SK-N-SH (cell line): Measurements from ENCODE around the gene IFNAR1. TPM values are rescaled to one million over a fixed set of nuclear protein-coding genes. Genes with fewer than 3 reads are reported as not detected.

Source experiments
- CTCF ChIA-PET: fragments of 300-600, 350-600 bp; formaldehyde crosslinking; extraction: SDS; loops from one replicate; lab custom pipeline; 2021; lab: Yijun Ruan, JAX
- POLR2A ChIA-PET: fragments of 350-600 bp; sonication (Branson Sonifier 250); formaldehyde crosslinking; extraction: SDS; loops from one replicate; lab custom pipeline; 2020; ENCODE audit warnings: antibody characterized with exemption, inconsistent platforms; lab: Yijun Ruan, JAX
- DNase-seq: peaks from one replicate; pipeline ENCODE4 v3.0.0; 2012
- H2AFZ ChIP-seq: fragments of 200-600 bp; sonication (generic); 2 replicates; pipeline ENCODE4 v1.8.1; 2016; ENCODE audit warnings: antibody characterized with exemption, mild to moderate bottlenecking, low read depth
- H3F3A ChIP-seq: fragments of 200-600 bp; sonication (generic); replicated peaks from 2 replicates; pipeline ENCODE3; 2016; ENCODE audit warnings: antibody characterized with exemption, mild to moderate bottlenecking; ENCODE audit not compliant: insufficient read depth
- H3K27ac ChIP-seq, 2 experiments: fragments of 200-500 bp in 1 of 2; fragments of 200-600 bp in 1 of 2; sonication (Bioruptor generic) in 1 of 2; sonication (generic), shearing (Covaris generic) in 1 of 2; 2 replicates each; pipeline versions ENCODE4 v1.5.1 to v1.6.1; 2014 to 2016; ENCODE audit warnings: low read depth in 2 of 2, inconsistent platforms in 1 of 2, low read length in 1 of 2, mild to moderate bottlenecking in 1 of 2, mixed read lengths in 1 of 2
- H3K27me3 ChIP-seq: fragments of 200-600 bp; sonication (generic), shearing (Covaris generic); 2 replicates; pipeline ENCODE4 v1.6.1; 2016; ENCODE audit warnings: mixed run types; ENCODE audit not compliant: insufficient read depth
- H3K36me3 ChIP-seq, 2 experiments: fragments of 200-500 bp in 1 of 2; fragments of 200-600 bp in 1 of 2; sonication (Bioruptor generic) in 1 of 2; sonication (generic) in 1 of 2; replicated peaks in 1 of 2; 2 replicates each; pipeline versions ENCODE3 to v1.5.1; 2014 to 2016; ENCODE audit warnings: low read length in 1 of 2, mild to moderate bottlenecking in 1 of 2; ENCODE audit not compliant: insufficient read depth in 2 of 2, control insufficient read depth in 1 of 2
- H3K4me1 ChIP-seq, 2 experiments: fragments of 200-500 bp in 1 of 2; fragments of 200-600 bp in 1 of 2; sonication (Bioruptor generic) in 1 of 2; sonication (generic), shearing (Covaris generic) in 1 of 2; 2 replicates each; pipeline versions ENCODE4 v1.5.1 to v1.6.1; 2014 to 2016; ENCODE audit warnings: low read depth in 1 of 2, low read length in 1 of 2, mixed run types in 1 of 2; ENCODE audit not compliant: insufficient read depth in 2 of 2, control insufficient read depth in 1 of 2
- H3K4me2 ChIP-seq: fragments of 200-600 bp; sonication (generic), shearing (Covaris generic); 2 replicates; pipeline ENCODE4 v1.6.1; 2017; ENCODE audit warnings: mixed run types
- H3K4me3 ChIP-seq, 2 experiments: fragments of 200-500 bp in 1 of 2; fragments of 200-600 bp in 1 of 2; sonication (Bioruptor generic) in 1 of 2; sonication (generic), shearing (Covaris generic) in 1 of 2; 2 replicates each; pipeline versions ENCODE4 v1.5.1 to v1.8.1; 2014 to 2016; ENCODE audit warnings: low read depth in 2 of 2, inconsistent platforms in 1 of 2, low read length in 1 of 2, mild to moderate bottlenecking in 1 of 2, mixed read lengths in 1 of 2, moderate library complexity in 1 of 2
- H3K79me2 ChIP-seq: fragments of 200-600 bp; sonication (generic); 2 replicates; pipeline ENCODE4 v1.8.1; 2017; ENCODE audit warnings: mild to moderate bottlenecking; ENCODE audit not compliant: insufficient read depth
- H3K9ac ChIP-seq: fragments of 200-600 bp; sonication (generic); 2 replicates; pipeline ENCODE4 v1.6.1; 2017; ENCODE audit warnings: mixed run types
- H3K9me2 ChIP-seq: fragments of 200-600 bp; sonication (generic); 2 replicates; pipeline ENCODE4 v1.6.1; 2017; ENCODE audit warnings: mixed run types
- H3K9me3 ChIP-seq: fragments of 200-600 bp; sonication (generic); 2 replicates; pipeline ENCODE4 v1.6.1; 2017; ENCODE audit warnings: mixed run types, mild to moderate bottlenecking, moderate library complexity
- H4K20me1 ChIP-seq: fragments of 200-600 bp; sonication (generic); 2 replicates; pipeline ENCODE4 v1.6.1; 2017; ENCODE audit warnings: mild to moderate bottlenecking, mixed run types; ENCODE audit not compliant: insufficient read depth
- CHD2 ChIP-seq: fragments of 150-350 bp; IDR thresholded peaks from 2 replicates; pipeline ENCODE4 v1.6.1; 2018; ENCODE audit warnings: low read length; ENCODE audit not compliant: partially characterized antibody
- ELF1 ChIP-seq: IDR thresholded peaks from 2 replicates; pipeline ENCODE4 v1.4.0; 2012
- EP300 ChIP-seq, 2 experiments: IDR thresholded peaks; 2 replicates each; pipeline versions ENCODE4 v1.4.0 to v1.6.1; 2012; ENCODE audit warnings: borderline replicate concordance in 1 of 2, low read depth in 1 of 2, low read length in 1 of 2
- EZH2phosphoT487 ChIP-seq: fragments of 200-600 bp; sonication (generic); IDR thresholded peaks from 2 replicates; pipeline ENCODE4 v1.6.1; 2017; ENCODE audit warnings: low read depth, mixed run types, mild to moderate bottlenecking, antibody characterized with exemption, moderate library complexity, borderline replicate concordance
- FOXJ3 ChIP-seq: sonication (generic); formaldehyde crosslinking; IDR thresholded peaks from 2 replicates; pipeline ENCODE4 v1.5.1; 2020; ENCODE audit warnings: mild to moderate bottlenecking, missing genetic modification reagents
- GATA2 ChIP-seq: sonication (generic); formaldehyde crosslinking; IDR thresholded peaks from 2 replicates; pipeline ENCODE4 v1.5.0; 2020; ENCODE audit warnings: mild to moderate bottlenecking, missing genetic modification reagents
- POLR2AphosphoS5 ChIP-seq: IDR thresholded peaks from 2 replicates; pipeline ENCODE4 v1.6.1; 2012; ENCODE audit warnings: low read depth, low read length
- RAD21 ChIP-seq: IDR thresholded peaks from 2 replicates; pipeline ENCODE4 v1.6.1; 2012; ENCODE audit warnings: mild to moderate bottlenecking, low read length
- RXRA ChIP-seq: IDR thresholded peaks from 2 replicates; pipeline ENCODE4 v1.4.0; 2012; ENCODE audit warnings: low read depth, mild to moderate bottlenecking, borderline replicate concordance
- SIN3A ChIP-seq: IDR thresholded peaks from 2 replicates; pipeline ENCODE4 v1.6.1; 2012; ENCODE audit warnings: low read depth, mild to moderate bottlenecking, low read length, moderate library complexity, borderline replicate concordance
- TAF1 ChIP-seq: IDR thresholded peaks from 2 replicates; pipeline ENCODE4 v1.6.1; 2012; ENCODE audit warnings: low read depth, mild to moderate bottlenecking, low read length, moderate library complexity, borderline replicate concordance
- TEAD4 ChIP-seq: IDR thresholded peaks from 2 replicates; pipeline ENCODE4 v1.4.0; 2012; ENCODE audit warnings: mild to moderate bottlenecking, borderline replicate concordance; ENCODE audit not compliant: insufficient read depth
- YY1 ChIP-seq: IDR thresholded peaks from 2 replicates; pipeline ENCODE4 v1.4.0; 2012; ENCODE audit warnings: low read depth, mild to moderate bottlenecking
- WGBS: methylation state at CpG from one replicate; pipeline ENCODE4 v1.1.6; 2017; ENCODE audit warnings: low lambda C conversion rate; 5-methylcytosine and 5-hydroxymethylcytosine counted together
- polyA plus RNA-seq, 3 experiments: library from polyadenylated mRNA; depleted of rRNA; stranded (reverse); fragments of >200 nt; gene quantifications; 2 replicates each; pipeline ENCODE4 v1.2.3, GENCODE V29; 2012
- TF ChIP-seq, protein P1 (sequence below): IDR thresholded peaks from 2 replicates; pipeline ENCODE4 v1.4.0; 2012; ENCODE audit warnings: low read depth, borderline replicate concordance
- TF ChIP-seq, protein P2 (sequence below): IDR thresholded peaks from 2 replicates; pipeline ENCODE4 v1.4.0; 2012; ENCODE audit warnings: low read depth
- TF ChIP-seq, protein P3 (sequence below): IDR thresholded peaks from 2 replicates; pipeline ENCODE4 v1.4.0; 2012; ENCODE audit warnings: low read depth, borderline replicate concordance

IFNAR1 gene
- polyA plus RNA-seq, 1 of the 3 experiments (the other 2 are of a cell fraction), result 12.2 TPM

DNA sequence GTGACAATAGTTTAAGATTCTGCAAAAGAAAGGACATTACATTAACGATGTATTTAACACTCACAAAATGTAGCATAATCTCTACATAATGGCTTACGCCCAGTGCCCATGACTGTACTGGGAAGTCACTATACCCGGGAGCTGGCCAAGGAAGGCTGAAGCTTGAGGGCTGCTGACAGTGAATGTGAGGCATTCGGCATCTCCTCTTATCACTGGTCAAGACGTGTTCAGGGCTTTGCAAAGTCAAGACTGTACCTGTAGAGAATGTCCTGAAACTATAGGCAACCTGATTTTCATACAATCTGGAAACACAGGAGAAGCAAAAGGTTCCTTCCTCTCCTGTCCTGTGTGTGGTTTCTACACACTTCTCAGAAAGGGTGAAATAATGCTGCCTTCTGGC is 65.7 kb downstream of the IFNAR1 start:
- H3K4me3 ChIP-seq, result no peak overlapping the region
- no peaks in the 10 kb centered on the region for H3K9me3 ChIP-seq
- TF ChIP-seq POLR2AphosphoS5 (no peak), EZH2phosphoT487 (no peak), SIN3A (no peak), FOXJ3 (CRISPR knock-in tag) (no peak), TEAD4 (no peak), CHD2 (no peak)
- TF ChIP-seq, protein P1, sequence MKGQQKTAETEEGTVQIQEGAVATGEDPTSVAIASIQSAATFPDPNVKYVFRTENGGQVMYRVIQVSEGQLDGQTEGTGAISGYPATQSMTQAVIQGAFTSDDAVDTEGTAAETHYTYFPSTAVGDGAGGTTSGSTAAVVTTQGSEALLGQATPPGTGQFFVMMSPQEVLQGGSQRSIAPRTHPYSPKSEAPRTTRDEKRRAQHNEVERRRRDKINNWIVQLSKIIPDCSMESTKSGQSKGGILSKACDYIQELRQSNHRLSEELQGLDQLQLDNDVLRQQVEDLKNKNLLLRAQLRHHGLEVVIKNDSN, result no peak
- TF ChIP-seq, protein P2, sequence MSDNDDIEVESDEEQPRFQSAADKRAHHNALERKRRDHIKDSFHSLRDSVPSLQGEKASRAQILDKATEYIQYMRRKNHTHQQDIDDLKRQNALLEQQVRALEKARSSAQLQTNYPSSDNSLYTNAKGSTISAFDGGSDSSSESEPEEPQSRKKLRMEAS, result no peak
- TF ChIP-seq, protein P3, sequence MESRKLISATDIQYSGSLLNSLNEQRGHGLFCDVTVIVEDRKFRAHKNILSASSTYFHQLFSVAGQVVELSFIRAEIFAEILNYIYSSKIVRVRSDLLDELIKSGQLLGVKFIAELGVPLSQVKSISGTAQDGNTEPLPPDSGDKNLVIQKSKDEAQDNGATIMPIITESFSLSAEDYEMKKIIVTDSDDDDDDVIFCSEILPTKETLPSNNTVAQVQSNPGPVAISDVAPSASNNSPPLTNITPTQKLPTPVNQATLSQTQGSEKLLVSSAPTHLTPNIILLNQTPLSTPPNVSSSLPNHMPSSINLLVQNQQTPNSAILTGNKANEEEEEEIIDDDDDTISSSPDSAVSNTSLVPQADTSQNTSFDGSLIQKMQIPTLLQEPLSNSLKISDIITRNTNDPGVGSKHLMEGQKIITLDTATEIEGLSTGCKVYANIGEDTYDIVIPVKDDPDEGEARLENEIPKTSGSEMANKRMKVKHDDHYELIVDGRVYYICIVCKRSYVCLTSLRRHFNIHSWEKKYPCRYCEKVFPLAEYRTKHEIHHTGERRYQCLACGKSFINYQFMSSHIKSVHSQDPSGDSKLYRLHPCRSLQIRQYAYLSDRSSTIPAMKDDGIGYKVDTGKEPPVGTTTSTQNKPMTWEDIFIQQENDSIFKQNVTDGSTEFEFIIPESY, result no peak
- no peaks in the 10 kb centered on the region for H3K36me3 ChIP-seq
- POLR2A ChIA-PET, result no interaction called here
- H3F3A ChIP-seq, result peaks cover 6% of the 10 kb centered on the region
- no peaks in the 10 kb centered on the region for H3K79me2 ChIP-seq
- no peak overlapping the region for H2AFZ ChIP-seq
- peaks cover 0 to 2% of the 10 kb centered on the region in 2 experiments; a peak in 1 of 4 replicates for H3K4me1 ChIP-seq
- H4K20me1 ChIP-seq, result no peaks in the 10 kb centered on the region
- no peaks in the 10 kb centered on the region for H3K27me3 ChIP-seq
- H3K9ac ChIP-seq, result no peak overlapping the region
- CTCF ChIA-PET, result interaction anchor here (1.0 to 5.1 kb wide), 2 partner anchors 12 to 29 kb away, joined by 3 to 19 read pairs; no protein-coding TSS in a partner anchor
- WGBS, result 86% methylated on average over 5 of the region's 5 CpGs
- DNase-seq, result no peak
- H3K9me2 ChIP-seq, result no peaks in the 10 kb centered on the region
- no peak overlapping the region for H3K4me2 ChIP-seq
- no peak overlapping the region for H3K27ac ChIP-seq

DNA sequence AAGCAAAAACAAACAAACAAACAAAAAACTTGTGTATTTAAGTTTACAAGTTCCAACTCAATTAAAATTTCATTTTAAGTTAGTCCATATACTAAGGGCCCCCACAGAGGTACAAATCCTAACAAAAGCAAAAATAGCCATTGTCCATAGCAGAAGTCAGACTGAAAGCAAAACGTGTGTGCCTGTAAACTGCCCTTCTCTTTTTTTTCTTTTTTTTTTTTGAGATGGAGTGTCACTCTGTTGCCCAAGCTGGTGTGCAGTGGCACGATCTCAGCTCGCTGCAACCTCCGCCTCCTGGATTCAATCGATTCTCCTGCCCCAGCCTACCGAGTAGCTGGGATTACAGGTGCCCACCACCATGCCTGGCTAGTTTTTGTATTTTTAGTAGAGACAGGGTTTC is 66.9 kb downstream of the IFNAR1 start:
- H3K36me3 ChIP-seq, result no peaks in the 10 kb centered on the region
- peaks cover 0 to 7% of the 10 kb centered on the region in 2 experiments; a peak in 2 of 4 replicates for H3K4me1 ChIP-seq
- POLR2A ChIA-PET, result no interaction called here
- no peaks in the 10 kb centered on the region for H3K9me3 ChIP-seq
- WGBS, result 85% methylated on average over 6 of the region's 6 CpGs
- H3K4me2 ChIP-seq, result no peak overlapping the region
- no peak for TF ChIP-seq RAD21
- TF ChIP-seq TAF1, result no peak
- no peak for TF ChIP-seq EP300 (IDR thresholded peaks at IDR 0.05; ENCODE audit: borderline replicate concordance in 1 of 2, low read depth in 1 of 2, low read length in 1 of 2)
- TF ChIP-seq FOXJ3 (CRISPR knock-in tag), result no peak
- TF ChIP-seq CHD2, result no peak
- TF ChIP-seq GATA2, result no peak
- TF ChIP-seq RXRA, result no peak
- TF ChIP-seq, protein P2, result no peak
- no peak for TF ChIP-seq ELF1
- TF ChIP-seq YY1, result no peak
- no peak overlapping the region for H3K4me3 ChIP-seq
- H4K20me1 ChIP-seq, result no peaks in the 10 kb centered on the region
- H3K9me2 ChIP-seq, result no peaks in the 10 kb centered on the region
- DNase-seq, result no peak
- no peaks in the 10 kb centered on the region for H3K79me2 ChIP-seq
- H3K27me3 ChIP-seq, result no peaks in the 10 kb centered on the region
- peaks cover 16% of the 10 kb centered on the region for H3F3A ChIP-seq
- no peak overlapping the region for H2AFZ ChIP-seq
- no peak overlapping the region for H3K9ac ChIP-seq
- CTCF ChIA-PET, result interaction anchor here (5.1 kb wide), 1 partner anchor 30 kb away, joined by 19 read pairs; no protein-coding TSS in a partner anchor
- no peak overlapping the region for H3K27ac ChIP-seq
